Endothelial cell of umbilical vein (primary cell): Measurements from ENCODE around the gene FMNL2. TPM values are rescaled to one million over a fixed set of nuclear protein-coding genes. Genes with fewer than 3 reads are reported as not detected.

Experiments used
- BruUV-seq: library from RNA; stranded (reverse); fragments of 400-500 nt; replicated peaks from 2 replicates; lab custom pipeline; 2021; lab: Mats Ljungman, UMichigan
- CTCF ChIA-PET: fragments of 300-600, 350-600 bp; sonication (Branson Sonifier 250); formaldehyde crosslinking; loops from one replicate; lab custom pipeline; 2021; ENCODE audit warnings: antibody characterized with exemption, inconsistent platforms; lab: Charles Lee
- POLR2A ChIA-PET: fragments of 300-600, 350-600 bp; sonication (Branson Sonifier 250); formaldehyde crosslinking; loops from one replicate; lab custom pipeline; 2021; ENCODE audit warnings: antibody characterized with exemption, inconsistent platforms; lab: Charles Lee
- DNase-seq: peaks from one replicate; pipeline ENCODE4 v3.0.0-alpha.2; 2011; ENCODE audit warnings: low read depth, low spot score
- FAIRE-seq: peaks from 2 replicates; lab custom pipeline; 2011; peaks lifted over from hg19 to GRCh38; lab: Jason Lieb, UNC
- H2AFZ ChIP-seq: 2 replicates; pipeline ENCODE4 v1.6.0; 2012; ENCODE audit warnings: low read depth, low read length, control low read depth, inconsistent platforms
- H3K27ac ChIP-seq: 2 replicates; pipeline ENCODE4 v1.5.1; 2011; ENCODE audit warnings: low read depth, mild to moderate bottlenecking, control low read depth, low read length, moderate library complexity; ENCODE audit not compliant: insufficient read depth
- H3K27me3 ChIP-seq, 2 experiments: 2 replicates each; pipeline versions ENCODE4 v1.6.0 to v1.6.1; 2011; ENCODE audit warnings: low read length in 2 of 2, mixed read lengths in 1 of 2; ENCODE audit not compliant: control insufficient read depth in 2 of 2, insufficient read depth in 2 of 2
- H3K36me3 ChIP-seq, 2 experiments: 2 replicates in 1 of 2; 3 replicates in 1 of 2; pipeline ENCODE4 v1.5.1; 2011; ENCODE audit warnings: low read length in 2 of 2, mild to moderate bottlenecking in 1 of 2, moderate library complexity in 1 of 2; ENCODE audit not compliant: control insufficient read depth in 2 of 2, insufficient read depth in 2 of 2; ENCODE audit errors: extremely low read depth in 1 of 2
- H3K4me1 ChIP-seq: 3 replicates; pipeline ENCODE4 v1.5.1; 2011; ENCODE audit warnings: mild to moderate bottlenecking, low read length; ENCODE audit not compliant: control insufficient read depth, insufficient read depth; ENCODE audit errors: extremely low read depth
- H3K4me2 ChIP-seq: 2 replicates; pipeline ENCODE4 v1.6.1; 2011; ENCODE audit warnings: low read length, control low read depth, mixed read lengths; ENCODE audit not compliant: insufficient read depth
- H3K4me3 ChIP-seq, 3 experiments: fragments of 200-600 bp in 1 of 3; sonication (generic), shearing (Covaris generic) in 1 of 3; replicated peaks in 1 of 3; 2 replicates each; pipeline ENCODE4 v1.5.1; 2011 to 2016; ENCODE audit warnings: control low read depth in 3 of 3, low read length in 3 of 3, mild to moderate bottlenecking in 2 of 3, inconsistent platforms in 1 of 3, low read depth in 1 of 3, moderate library complexity in 1 of 3; ENCODE audit not compliant: insufficient read depth in 1 of 3
- H3K79me2 ChIP-seq: 2 replicates; pipeline ENCODE4 v1.6.0; 2012; ENCODE audit warnings: low read length, inconsistent platforms; ENCODE audit not compliant: control insufficient read depth, insufficient read depth
- H3K9ac ChIP-seq: replicated peaks from 2 replicates; pipeline ENCODE3; 2011; ENCODE audit warnings: low read length, control low read depth; ENCODE audit not compliant: insufficient read depth; ENCODE audit errors: extremely low read depth
- H3K9me1 ChIP-seq: replicated peaks from 3 replicates; pipeline ENCODE4 v1.6.0; 2011; ENCODE audit warnings: mild to moderate bottlenecking, low read length; ENCODE audit not compliant: control insufficient read depth, insufficient read depth; ENCODE audit errors: extremely low read depth
- H3K9me3 ChIP-seq: replicated peaks from 2 replicates; pipeline ENCODE4 v1.5.1; 2012; ENCODE audit warnings: low read length, inconsistent platforms; ENCODE audit not compliant: control insufficient read depth, insufficient read depth
- H4K20me1 ChIP-seq: replicated peaks from 2 replicates; pipeline ENCODE3; 2011; ENCODE audit warnings: mild to moderate bottlenecking, low read length; ENCODE audit not compliant: control insufficient read depth, insufficient read depth; ENCODE audit errors: extremely low read depth
- CTCF ChIP-seq, 2 donors: IDR thresholded peaks; 1 replicate in 1 of 2; 2 replicates in 1 of 2; pipeline ENCODE4 v1.5.1; 2011; ENCODE audit warnings: low read length in 2 of 2, mild to moderate bottlenecking in 2 of 2, moderate library complexity in 2 of 2, control low read depth in 1 of 2, inconsistent platforms in 1 of 2, low read depth in 1 of 2; ENCODE audit not compliant: insufficient read depth in 1 of 2; ENCODE audit errors: extremely low read depth in 1 of 2
- EZH2 ChIP-seq: IDR thresholded peaks from 2 replicates; pipeline ENCODE4 v1.6.1; 2012; ENCODE audit warnings: borderline replicate concordance, low read depth, mild to moderate bottlenecking, moderate library complexity, low read length, inconsistent platforms; ENCODE audit not compliant: severe bottlenecking
- FOS ChIP-seq: IDR thresholded peaks from 2 replicates; pipeline ENCODE4 v1.6.1; 2011; ENCODE audit warnings: mild to moderate bottlenecking, low read length, moderate library complexity, borderline replicate concordance; ENCODE audit not compliant: insufficient read depth
- GATA2 ChIP-seq: IDR thresholded peaks from 2 replicates; pipeline ENCODE4 v1.7.0; 2011; ENCODE audit warnings: low read depth, mild to moderate bottlenecking, moderate library complexity, mixed read lengths, low read length; ENCODE audit not compliant: insufficient read length, insufficient read depth
- JUN ChIP-seq: IDR thresholded peaks from 2 replicates; pipeline ENCODE4 v1.6.1; 2011; ENCODE audit warnings: borderline replicate concordance, low read depth; ENCODE audit not compliant: insufficient read length, insufficient read depth
- MAX ChIP-seq: IDR thresholded peaks from 2 replicates; pipeline ENCODE4 v1.6.1; 2011; ENCODE audit not compliant: insufficient read depth, insufficient read length
- MYC ChIP-seq: IDR thresholded peaks from one replicate; pipeline ENCODE4 v1.6.1; 2011; ENCODE audit warnings: mild to moderate bottlenecking, low read depth, low read length
- POLR2A ChIP-seq: IDR thresholded peaks from 2 replicates; pipeline ENCODE4 v1.6.1; 2012; ENCODE audit warnings: low read depth, mild to moderate bottlenecking, control low read depth, low read length
- POLR2AphosphoS5 ChIP-seq: IDR thresholded peaks from 2 replicates; pipeline ENCODE4 v1.6.1; 2012; ENCODE audit warnings: low read depth, mild to moderate bottlenecking, control low read depth, low read length, moderate library complexity; ENCODE audit not compliant: insufficient read depth
- dilution Hi-C: fragments of 300-500 bp; cut with MboI; formaldehyde crosslinking; loops from one replicate; pipeline ENCODE4 v1.15.0; 2019; ENCODE audit warnings: low sequenced_read_pairs; ENCODE audit not compliant: extremely low pct_ligation_motif_present
- intact Hi-C: fragments of 100-400 bp; cut with micrococcal nuclease; formaldehyde crosslinking; loops from one replicate; pipeline ENCODE4 v1.10.0; 2022
- polyA plus RNA-seq, 4 experiments: library from polyadenylated mRNA; depleted of rRNA in 3 of 4; stranded (reverse) in 3 of 4; unstranded in 1 of 4; fragments of >200 nt; gene quantifications; 2 replicates each; pipeline versions ENCODE4 v1.2.1 to v1.2.3, GENCODE V29; 2011 to 2012; ENCODE audit warnings: missing spikeins in 1 of 4
- total RNA-seq: library from RNA; stranded (reverse); gene quantifications from 2 replicates; pipeline ENCODE4 v1.2.3, GENCODE V29; 2021

The FMNL2 gene
- total and polyA plus RNA-seq, 2 donors (not counting 3 experiments of a cell fraction or from before 2014, with no cell fraction given) = 8.3 to 28.0 TPM

DNA sequence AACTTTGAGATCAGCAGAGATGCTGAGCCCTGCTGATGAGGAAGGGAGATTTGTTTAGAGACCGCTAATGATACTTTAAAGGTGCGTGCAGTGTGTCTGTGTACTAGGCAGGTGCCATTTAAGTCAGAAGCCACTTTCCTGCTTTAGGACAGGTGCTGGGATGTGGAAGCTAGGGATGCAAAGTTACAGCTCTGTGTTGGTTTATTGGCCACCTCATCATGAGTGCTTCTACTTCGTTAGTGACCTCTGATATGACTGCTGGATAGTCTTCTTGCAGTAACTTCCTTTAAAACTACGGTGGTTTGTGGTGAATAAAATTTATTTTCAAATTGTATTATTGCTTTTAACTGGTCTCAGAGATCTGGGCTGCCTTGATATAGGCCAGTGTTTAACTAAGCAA lies 44.1 kb downstream of the FMNL2 start:
- H3K79me2 ChIP-seq = peaks cover 36% of the 10 kb centered on the region

More for the DNA sequence above, 44.1 kb downstream of the FMNL2 start:
- intact Hi-C loops (no loop called here), dilution Hi-C loops (no loop called here)
- no TSS peak for BruUV-seq
- FAIRE-seq (no peak), DNase-seq (no peak)
- Histone ChIP-seq H3K27ac (no peak overlapping the region), H3K9ac (no peak overlapping the region), H3K27me3 (no peaks in the 10 kb centered on the region), H3K9me3 (no peaks in the 10 kb centered on the region), H3K4me1 (peaks cover 4% of the 10 kb centered on the region), H2AFZ (no peak overlapping the region), H3K36me3 (no peaks in the 10 kb centered on the region), H3K4me2 (no peak overlapping the region), H4K20me1 (no peaks in the 10 kb centered on the region), H3K9me1 (no peaks in the 10 kb centered on the region), H3K4me3 (no peak overlapping the region)
- ChIA-PET CTCF (no interaction called here), POLR2A (no interaction called here)
- TF ChIP-seq JUN (no peak), POLR2A (no peak), POLR2AphosphoS5 (no peak), GATA2 (no peak), MYC (no peak), MAX (no peak), FOS (no peak), EZH2 (no peak), CTCF (IDR thresholded peaks at IDR 0.05; ENCODE audit: extremely low read depth in 1 of 2, insufficient read depth in 1 of 2, low read depth in 1 of 2, low read length in 2 of 2) (no peak)
